Esophagus muscularis mucosa (tissue), 4 donors: Measurements from ENCODE around the gene AMHR2.
A peak's percentile ranks its signal among the peaks of the same experiment; 100 is the strongest.

ENCODE experiments used
- EP300 ChIP-seq: sonication (generic); formaldehyde crosslinking; IDR thresholded peaks from one replicate; pipeline ENCODE4 v1.6.1; 2017; ENCODE audit warnings: antibody characterized with exemption
- POLR2A ChIP-seq: fragments of 450-650 bp; IDR thresholded peaks from one replicate; pipeline ENCODE4 v1.6.1; 2017; ENCODE audit warnings: antibody characterized with exemption, moderate library complexity, mild to moderate bottlenecking, low read depth
- TF ChIP-seq, protein P1 (sequence below), 3 experiments: fragments of 200-600 bp in 2 of 3; fragments of 450-650 bp in 1 of 3; sonication (generic) in 2 of 3; IDR thresholded peaks; one replicate each; pipeline ENCODE4 v1.5.1; 2017 to 2019; ENCODE audit warnings: antibody characterized with exemption in 3 of 3, mild to moderate bottlenecking in 2 of 3, moderate library complexity in 1 of 3

GRCh38 chr12:53379389-53380103 lies 44.1 kb upstream of the AMHR2 start:
- TF ChIP-seq, protein P1, sequence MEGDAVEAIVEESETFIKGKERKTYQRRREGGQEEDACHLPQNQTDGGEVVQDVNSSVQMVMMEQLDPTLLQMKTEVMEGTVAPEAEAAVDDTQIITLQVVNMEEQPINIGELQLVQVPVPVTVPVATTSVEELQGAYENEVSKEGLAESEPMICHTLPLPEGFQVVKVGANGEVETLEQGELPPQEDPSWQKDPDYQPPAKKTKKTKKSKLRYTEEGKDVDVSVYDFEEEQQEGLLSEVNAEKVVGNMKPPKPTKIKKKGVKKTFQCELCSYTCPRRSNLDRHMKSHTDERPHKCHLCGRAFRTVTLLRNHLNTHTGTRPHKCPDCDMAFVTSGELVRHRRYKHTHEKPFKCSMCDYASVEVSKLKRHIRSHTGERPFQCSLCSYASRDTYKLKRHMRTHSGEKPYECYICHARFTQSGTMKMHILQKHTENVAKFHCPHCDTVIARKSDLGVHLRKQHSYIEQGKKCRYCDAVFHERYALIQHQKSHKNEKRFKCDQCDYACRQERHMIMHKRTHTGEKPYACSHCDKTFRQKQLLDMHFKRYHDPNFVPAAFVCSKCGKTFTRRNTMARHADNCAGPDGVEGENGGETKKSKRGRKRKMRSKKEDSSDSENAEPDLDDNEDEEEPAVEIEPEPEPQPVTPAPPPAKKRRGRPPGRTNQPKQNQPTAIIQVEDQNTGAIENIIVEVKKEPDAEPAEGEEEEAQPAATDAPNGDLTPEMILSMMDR (IDR thresholded peaks at IDR 0.05), result peak in 1 of 3 experiments; percentile 16
- TF ChIP-seq POLR2A, result peak; percentile 86
- TF ChIP-seq EP300, result no peak
